Measurements from ENCODE around the gene ASAP2. TPM values are rescaled to one million over a fixed set of nuclear protein-coding genes. Genes with fewer than 3 reads are reported as not detected.

ASAP2 gene
- total RNA-seq, 4 donors from 2014 or later: 33.2 to 62.1 (median 54.5) TPM

DNA sequence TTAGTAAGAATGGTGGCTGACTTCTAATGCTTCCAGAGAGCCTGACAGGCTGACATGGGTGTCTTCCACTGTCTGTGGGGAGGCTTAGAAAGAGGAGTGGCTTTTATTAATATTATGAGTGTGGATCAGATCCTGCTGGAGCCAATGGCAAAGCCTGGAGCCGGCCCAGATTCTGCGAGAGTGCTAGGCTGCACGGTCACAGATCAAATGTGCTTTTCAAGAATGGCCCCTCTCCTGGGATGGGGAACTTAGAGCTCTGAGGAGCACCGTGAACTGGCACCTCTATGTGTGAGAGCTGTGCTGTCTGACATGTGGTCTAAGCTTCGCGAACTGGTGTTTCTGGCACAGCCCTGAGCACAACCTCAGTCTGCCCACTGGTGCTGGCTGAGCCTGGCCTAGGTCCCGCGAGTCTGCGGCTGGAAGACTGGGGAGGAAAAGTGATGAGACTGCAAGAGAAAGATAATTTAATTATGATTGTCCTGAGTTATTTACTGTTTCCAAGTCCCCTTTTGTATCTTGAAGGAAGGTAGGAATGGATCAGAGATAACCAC lies 70.4 kb downstream of the ASAP2 start:
- Histone ChIP-seq H3K4me3 (no peak overlapping the region), H3K27ac (no peak overlapping the region), H3K27me3 (no peaks in the 10 kb centered on the region), H3K9me3 (no peaks in the 10 kb centered on the region), H3K4me1 (peaks cover 11 to 51% (median 25%) of the 10 kb centered on the region in 4 donors), H3K36me3 (no peaks in the 10 kb centered on the region)
- no peak for DNase-seq
- in situ Hi-C loops (cut with MboI; ENCODE audit: low pct_ligation_motif_present in 1 of 4, low pct_unique_long_range_greater_than_20kb in 1 of 4, low sequenced_read_pairs in 3 of 4) (no loop called here), intact Hi-C loops (cut with DNase I; ENCODE audit: low total_unique reads) (no loop called here)
- TF ChIP-seq, protein P1, sequence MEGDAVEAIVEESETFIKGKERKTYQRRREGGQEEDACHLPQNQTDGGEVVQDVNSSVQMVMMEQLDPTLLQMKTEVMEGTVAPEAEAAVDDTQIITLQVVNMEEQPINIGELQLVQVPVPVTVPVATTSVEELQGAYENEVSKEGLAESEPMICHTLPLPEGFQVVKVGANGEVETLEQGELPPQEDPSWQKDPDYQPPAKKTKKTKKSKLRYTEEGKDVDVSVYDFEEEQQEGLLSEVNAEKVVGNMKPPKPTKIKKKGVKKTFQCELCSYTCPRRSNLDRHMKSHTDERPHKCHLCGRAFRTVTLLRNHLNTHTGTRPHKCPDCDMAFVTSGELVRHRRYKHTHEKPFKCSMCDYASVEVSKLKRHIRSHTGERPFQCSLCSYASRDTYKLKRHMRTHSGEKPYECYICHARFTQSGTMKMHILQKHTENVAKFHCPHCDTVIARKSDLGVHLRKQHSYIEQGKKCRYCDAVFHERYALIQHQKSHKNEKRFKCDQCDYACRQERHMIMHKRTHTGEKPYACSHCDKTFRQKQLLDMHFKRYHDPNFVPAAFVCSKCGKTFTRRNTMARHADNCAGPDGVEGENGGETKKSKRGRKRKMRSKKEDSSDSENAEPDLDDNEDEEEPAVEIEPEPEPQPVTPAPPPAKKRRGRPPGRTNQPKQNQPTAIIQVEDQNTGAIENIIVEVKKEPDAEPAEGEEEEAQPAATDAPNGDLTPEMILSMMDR (IDR thresholded peaks at IDR 0.05): no peak
- 94 to 100% methylated on average over 3 to 9 of the region's 9 CpGs for WGBS, 2 donors (ENCODE audit: low coverage in 1 of 2)

DNA sequence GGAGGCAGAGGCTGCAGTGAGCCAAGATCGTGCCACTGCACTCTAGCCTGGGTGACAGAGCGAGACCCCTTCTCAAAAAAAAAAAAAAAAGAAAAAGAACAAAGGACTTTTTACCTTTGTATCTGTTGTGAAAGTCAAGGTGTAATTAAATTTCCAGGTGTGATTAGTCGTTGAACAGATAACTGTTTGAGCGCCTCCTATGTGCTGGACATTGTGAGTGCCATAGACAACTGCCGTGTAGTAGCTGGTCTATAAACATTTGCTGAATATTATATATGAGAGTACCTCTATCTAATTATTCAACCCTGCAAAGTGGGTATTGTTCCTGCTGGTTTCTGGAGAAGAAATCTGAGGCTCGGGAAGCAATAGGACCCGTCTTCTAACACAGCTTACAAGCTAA lies 71.8 kb downstream of the ASAP2 start:
- H3K27ac ChIP-seq: no peak overlapping the region
- intact Hi-C loops (cut with DNase I; ENCODE audit: low total_unique reads): no loop called here
- peaks cover 17 to 63% (median 33%) of the 10 kb centered on the region in 4 donors for H3K4me1 ChIP-seq
- no peaks in the 10 kb centered on the region for H3K9me3 ChIP-seq
- no peak overlapping the region for H3K4me3 ChIP-seq
- H3K27me3 ChIP-seq: no peaks in the 10 kb centered on the region
- 89 to 96% methylated on average over 5 to 7 of the region's 7 CpGs for WGBS, 2 donors (ENCODE audit: low coverage in 1 of 2)
- in situ Hi-C loops (cut with MboI; ENCODE audit: low pct_ligation_motif_present in 1 of 4, low pct_unique_long_range_greater_than_20kb in 1 of 4, low sequenced_read_pairs in 3 of 4): no loop called here
- no peak for DNase-seq
- no peaks in the 10 kb centered on the region for H3K36me3 ChIP-seq
- TF ChIP-seq POLR2A (IDR thresholded peaks at IDR 0.05) (no peak), POLR2AphosphoS5 (IDR thresholded peaks at IDR 0.05) (no peak), EP300 (IDR thresholded peaks at IDR 0.05; ENCODE audit: low read depth) (no peak)
- TF ChIP-seq, protein P1 (IDR thresholded peaks at IDR 0.05): no peak

DNA sequence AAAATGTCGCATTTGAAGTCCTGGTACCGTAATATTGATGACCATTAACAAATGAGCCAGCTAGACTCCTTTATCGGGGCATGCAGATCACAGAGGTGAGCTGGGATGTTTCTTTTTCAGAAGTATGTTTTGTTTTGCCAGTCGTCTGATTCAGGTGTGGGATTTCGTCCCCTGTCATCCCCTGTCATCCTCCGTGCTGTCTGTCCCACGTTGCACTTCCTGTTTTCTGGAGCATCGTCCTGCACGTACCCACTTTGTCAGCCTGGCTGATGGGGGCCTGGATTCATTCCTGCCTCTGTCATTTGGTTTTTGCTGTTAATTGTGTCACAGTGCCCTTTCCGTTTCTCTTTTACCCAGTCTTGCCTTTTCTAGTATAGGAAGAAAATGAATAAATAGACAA lies 72.8 kb downstream of the ASAP2 start:
- no peak overlapping the region for H3K4me3 ChIP-seq
- H3K27ac ChIP-seq: no peak overlapping the region
- H3K36me3 ChIP-seq: no peaks in the 10 kb centered on the region
- peaks cover 16 to 55% (median 27%) of the 10 kb centered on the region in 4 donors for H3K4me1 ChIP-seq
- intact Hi-C loops (cut with DNase I; ENCODE audit: low total_unique reads) (no loop called here), in situ Hi-C loops (cut with MboI; ENCODE audit: low pct_ligation_motif_present in 1 of 4, low pct_unique_long_range_greater_than_20kb in 1 of 4, low sequenced_read_pairs in 3 of 4) (no loop called here)
- 73 to 79% methylated on average over 4 to 10 of the region's 10 CpGs for whole genome bisulfite sequencing, 2 donors (ENCODE audit: low coverage in 1 of 2)
- H3K27me3 ChIP-seq: no peaks in the 10 kb centered on the region
- no peak for DNase-seq
- no peaks in the 10 kb centered on the region for H3K9me3 ChIP-seq
- no peak for TF ChIP-seq EP300 (IDR thresholded peaks at IDR 0.05; ENCODE audit: low read depth)
- TF ChIP-seq POLR2AphosphoS5 (IDR thresholded peaks at IDR 0.05): no peak
- TF ChIP-seq, protein P1 (IDR thresholded peaks at IDR 0.05): no peak
- TF ChIP-seq POLR2A (IDR thresholded peaks at IDR 0.05): no peak

DNA sequence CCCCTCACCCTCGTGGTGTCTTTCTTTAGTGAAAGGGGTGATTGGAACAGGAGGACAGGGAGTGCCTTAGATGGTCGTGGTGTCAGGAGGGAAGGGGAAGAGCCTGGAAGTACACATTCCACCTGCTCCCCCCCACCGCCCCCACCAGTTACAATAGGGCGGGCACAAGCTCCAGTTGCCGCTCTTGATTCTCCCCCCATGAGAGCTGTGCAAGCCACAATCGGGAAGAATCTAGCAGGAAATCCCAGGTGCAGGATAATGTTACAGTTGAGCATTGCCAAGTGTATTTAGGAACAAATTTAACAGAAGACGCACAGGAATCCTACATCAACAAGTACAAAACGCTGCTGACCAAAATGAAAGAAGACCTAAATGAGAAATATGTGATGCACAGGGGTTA lies 73.6 kb downstream of the ASAP2 start:
- Histone ChIP-seq H3K4me3 (no peak overlapping the region), H3K27me3 (no peaks in the 10 kb centered on the region), H3K9me3 (no peaks in the 10 kb centered on the region), H3K27ac (no peak overlapping the region), H3K4me1 (peaks cover 9 to 57% (median 23%) of the 10 kb centered on the region in 4 donors), H3K36me3 (no peaks in the 10 kb centered on the region)
- in situ Hi-C loops (cut with MboI; ENCODE audit: low pct_ligation_motif_present in 1 of 4, low pct_unique_long_range_greater_than_20kb in 1 of 4, low sequenced_read_pairs in 3 of 4) (no loop called here), intact Hi-C loops (cut with DNase I; ENCODE audit: low total_unique reads) (no loop called here)
- WGBS, 2 donors (ENCODE audit: low coverage in 1 of 2): 70 to 100% methylated on average over 1 to 8 of the region's 8 CpGs
- TF ChIP-seq POLR2AphosphoS5 (IDR thresholded peaks at IDR 0.05) (no peak), POLR2A (IDR thresholded peaks at IDR 0.05) (no peak), EP300 (IDR thresholded peaks at IDR 0.05; ENCODE audit: low read depth) (no peak)
- TF ChIP-seq, protein P1 (IDR thresholded peaks at IDR 0.05): no peak
- DNase-seq: no peak

Measured in transverse colon (tissue), 4 donors.